ENCODE data around the gene KIR3DL3. TPM values are rescaled to one million over a fixed set of nuclear protein-coding genes. Genes with fewer than 3 reads are reported as not detected.
"Not testable (repeated sequence)": the region's sequence is repeated elsewhere in the genome, so short reads cannot be mapped to it uniquely, and the experiment has no call there.

Gene KIR3DL3
- not detected for total RNA-seq

DNA sequence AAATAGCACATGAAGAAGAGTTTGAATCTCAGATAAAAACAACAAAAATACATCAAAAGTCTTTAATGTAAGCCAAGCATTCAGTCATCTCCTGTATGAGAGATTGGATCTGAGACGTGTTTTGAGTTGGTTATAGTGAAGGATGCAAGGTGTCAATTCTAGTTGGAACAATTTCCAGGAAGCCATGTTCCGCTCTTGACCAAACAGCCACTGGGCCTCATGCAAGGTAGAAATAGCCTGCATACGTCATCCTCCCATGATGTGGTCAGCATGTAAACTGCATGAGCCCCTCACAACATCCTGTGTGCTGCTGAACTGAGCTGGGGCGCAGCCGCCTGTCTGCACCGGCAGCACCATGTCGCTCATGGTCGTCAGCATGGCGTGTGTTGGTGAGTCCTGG, at the start of gene KIR3DL3:
Gene KIR3DL3 (plus strand): TSS at position 301 of the 400 bp plus-strand sequence. CDS start 55 bp downstream, at position 356.
- Mint-ChIP-seq H3K27me3 (ENCODE audit: low read depth) (peaks cover 12% of the 10 kb centered on the region), H3K36me3 (ENCODE audit: insufficient read depth) (no peaks in the 10 kb centered on the region), H3K9me3 (peaks cover 22% of the 10 kb centered on the region), H3K4me1 (ENCODE audit: low read depth) (no peaks in the 10 kb centered on the region), H3K4me3 (no peak within 1 kb of the TSS)
- ATAC-seq (no peak), DNase-seq (no peak)

DNA sequence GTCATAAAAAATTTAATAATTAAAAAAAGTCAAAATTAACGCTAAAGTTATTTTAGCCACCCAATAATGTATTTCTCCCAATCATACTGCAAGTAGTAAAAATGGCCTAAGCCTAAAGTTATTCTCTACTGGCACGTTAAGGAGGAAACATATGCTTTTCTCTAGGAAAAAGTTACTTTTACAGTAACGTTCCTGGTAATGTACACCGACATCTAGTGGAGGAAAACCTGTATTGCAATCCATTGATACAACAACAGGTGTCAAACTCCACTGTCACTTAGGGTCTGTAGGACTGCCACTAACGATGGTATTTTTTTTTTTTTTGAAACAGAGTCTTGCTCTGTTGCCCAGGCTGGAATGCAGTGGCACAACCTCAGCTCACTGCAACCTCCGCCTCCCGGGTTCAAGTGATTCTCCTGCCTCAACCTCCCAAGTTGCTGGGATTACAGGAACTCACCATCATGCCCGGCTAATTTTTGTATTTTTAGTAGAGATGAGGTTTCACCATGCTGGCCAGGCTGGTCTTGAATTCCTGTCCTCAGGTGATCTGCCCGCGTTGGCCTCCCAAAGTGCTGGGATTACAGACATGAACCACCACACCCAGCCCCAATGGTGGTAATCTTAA, 47.9 kb upstream of the KIR3DL3 start:
- not testable (repeated sequence) for H3K36me3 Mint-ChIP-seq (ENCODE audit: insufficient read depth); DNase-seq; H3K4me3 Mint-ChIP-seq; ATAC-seq; H3K4me1 Mint-ChIP-seq (ENCODE audit: low read depth); H3K9me3 Mint-ChIP-seq
- H3K27me3 Mint-ChIP-seq (ENCODE audit: low read depth): peaks cover 14% of the 10 kb centered on the region

DNA sequence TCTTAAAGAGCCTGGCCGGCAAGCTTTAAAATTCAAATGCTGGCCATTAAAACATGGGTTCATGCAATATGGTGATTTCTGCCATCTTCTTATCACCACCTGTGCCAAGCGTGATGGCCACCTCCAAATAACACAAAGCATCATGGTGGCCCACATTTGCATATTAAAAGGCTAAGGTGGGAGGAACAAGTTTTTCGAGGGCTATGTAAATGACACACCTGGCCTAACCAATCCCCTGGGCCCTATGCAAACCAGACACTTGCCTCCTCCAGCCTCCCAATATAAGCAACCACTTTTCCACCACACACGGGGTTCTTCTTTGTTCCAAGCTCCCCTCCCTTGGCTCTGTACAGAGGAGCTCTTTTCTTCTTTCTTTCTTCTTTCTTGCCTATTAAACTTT, 47.0 kb upstream of the KIR3DL3 start:
- DNase-seq (no peak), ATAC-seq (no peak)
- Mint-ChIP-seq H3K36me3 (ENCODE audit: insufficient read depth) (no peaks in the 10 kb centered on the region), H3K9me3 (no peaks in the 10 kb centered on the region), H3K4me1 (ENCODE audit: low read depth) (no peaks in the 10 kb centered on the region), H3K27me3 (ENCODE audit: low read depth) (peaks cover 9% of the 10 kb centered on the region), H3K4me3 (no peak overlapping the region)

DNA sequence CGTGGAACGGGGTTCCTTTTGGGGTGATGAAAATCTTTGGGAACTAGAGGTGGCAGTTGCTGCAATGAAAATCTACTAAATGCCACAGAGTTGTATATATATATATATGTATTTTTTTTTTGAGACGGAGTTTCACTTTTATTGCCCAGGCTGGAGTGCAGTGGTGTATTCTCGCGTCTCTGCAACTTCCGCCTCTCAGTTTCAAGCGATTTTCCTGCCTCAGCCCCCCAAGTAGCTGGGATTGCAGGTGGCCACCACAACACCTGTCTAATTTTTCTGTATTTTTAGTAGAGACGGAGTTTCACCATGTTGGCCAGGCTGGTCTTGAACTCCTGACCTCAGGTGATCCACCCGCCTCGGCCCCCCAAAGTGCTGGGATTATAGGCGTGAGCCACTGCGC, 42.6 kb upstream of the KIR3DL3 start:
- not testable (repeated sequence) for DNase-seq; ATAC-seq; H3K36me3 Mint-ChIP-seq (ENCODE audit: insufficient read depth)

DNA sequence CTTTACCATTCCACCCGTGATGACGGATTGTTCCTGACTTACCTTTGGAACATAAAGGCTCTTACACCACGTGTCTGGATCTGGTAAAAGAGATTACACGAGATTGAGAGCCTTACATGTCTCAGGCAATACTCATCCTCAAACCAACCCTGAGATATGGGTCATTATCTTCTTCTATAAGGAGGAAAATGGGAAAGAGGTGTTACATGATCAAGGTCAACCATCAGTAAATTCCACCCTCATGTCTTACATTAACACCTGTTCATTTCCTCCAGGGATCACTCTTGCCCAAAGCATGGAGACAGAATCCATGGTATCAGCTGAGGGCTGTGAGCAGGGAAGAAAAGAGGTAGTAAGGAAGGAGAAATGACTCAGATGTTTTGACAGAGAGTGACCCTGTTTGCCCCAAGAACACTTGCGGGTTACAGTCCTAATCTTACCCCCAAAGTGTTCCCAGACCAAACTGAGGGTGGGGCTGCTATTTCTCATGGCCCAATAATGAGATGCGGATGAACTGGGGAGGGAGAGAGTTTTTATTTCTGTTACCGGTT, 41.9 kb upstream of the KIR3DL3 start:
- Mint-ChIP-seq H3K9me3 (no peaks in the 10 kb centered on the region), H3K36me3 (ENCODE audit: insufficient read depth) (no peaks in the 10 kb centered on the region), H3K27me3 (ENCODE audit: low read depth) (peaks cover 20% of the 10 kb centered on the region), H3K4me1 (ENCODE audit: low read depth) (no peaks in the 10 kb centered on the region), H3K4me3 (no peak overlapping the region)
- no peak for DNase-seq
- no peak for ATAC-seq

More for the DNA sequence above, 42.6 kb upstream of the KIR3DL3 start:
- not testable (repeated sequence) for H3K4me1 Mint-ChIP-seq (ENCODE audit: low read depth); H3K4me3 Mint-ChIP-seq; H3K9me3 Mint-ChIP-seq
- peaks cover 20% of the 10 kb centered on the region for H3K27me3 Mint-ChIP-seq (ENCODE audit: low read depth)

DNA sequence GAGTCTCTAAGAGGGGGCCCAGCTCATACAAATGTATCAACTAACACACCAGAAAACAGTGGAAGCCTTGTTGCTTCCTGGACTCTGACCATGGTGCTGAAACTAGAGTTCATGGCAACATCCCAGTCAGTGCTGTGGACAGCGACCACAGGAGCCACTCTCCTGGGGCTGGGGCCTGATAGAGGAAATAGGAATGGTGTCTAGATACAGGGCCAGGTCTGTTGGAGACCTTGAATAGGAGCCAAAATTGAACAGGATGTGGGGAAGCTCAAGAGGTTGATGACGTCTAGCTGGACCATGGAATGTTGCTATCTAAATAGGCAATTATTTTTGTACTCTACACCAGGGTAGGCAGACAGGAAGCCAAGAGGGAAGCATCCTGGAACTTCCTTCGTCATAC, 39.7 kb upstream of the KIR3DL3 start:
- Mint-ChIP-seq H3K4me3 (no peak overlapping the region), H3K27me3 (ENCODE audit: low read depth) (peaks cover 24% of the 10 kb centered on the region), H3K9me3 (no peaks in the 10 kb centered on the region), H3K4me1 (ENCODE audit: low read depth) (no peaks in the 10 kb centered on the region), H3K36me3 (ENCODE audit: insufficient read depth) (no peaks in the 10 kb centered on the region)
- ATAC-seq (no peak), DNase-seq (no peak)

DNA sequence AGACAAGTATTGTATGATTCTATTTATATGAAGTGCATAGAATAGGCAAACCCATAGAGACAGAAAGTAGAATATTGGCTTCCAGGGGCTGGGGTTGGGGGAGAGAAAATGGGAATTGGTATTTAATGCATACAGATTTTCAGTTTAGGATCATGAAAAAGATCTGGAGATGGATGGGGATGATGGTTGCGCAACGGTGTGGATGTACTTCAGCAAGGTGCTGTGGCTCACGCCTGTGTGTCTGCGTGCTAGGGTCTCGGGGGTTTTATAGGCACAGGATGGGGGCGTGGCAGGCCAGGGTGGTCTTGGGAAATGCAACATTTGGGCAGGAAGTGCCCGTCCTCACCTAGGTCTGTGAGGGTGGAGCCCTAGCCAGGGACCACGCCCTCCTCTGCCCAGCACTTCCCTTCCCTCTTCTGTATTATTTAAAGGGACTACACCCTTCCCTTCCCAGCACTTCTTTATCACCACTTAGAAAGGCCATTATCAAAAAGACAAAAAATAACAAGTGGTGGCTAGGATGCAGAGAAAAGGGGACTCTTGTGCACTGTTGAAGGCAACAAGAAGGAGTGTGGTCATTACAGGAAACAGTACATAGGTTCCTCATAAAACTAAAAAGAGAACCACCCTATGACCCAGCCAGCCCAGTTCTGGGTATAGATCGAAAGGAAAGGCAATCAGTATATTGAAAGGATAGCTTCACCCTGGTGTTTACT, 32.5 kb upstream of the KIR3DL3 start:
- Mint-ChIP-seq H3K9me3 (peaks cover 4% of the 10 kb centered on the region), H3K4me1 (ENCODE audit: low read depth) (no peaks in the 10 kb centered on the region), H3K4me3 (no peak overlapping the region), H3K36me3 (ENCODE audit: insufficient read depth) (no peaks in the 10 kb centered on the region), H3K27me3 (ENCODE audit: low read depth) (peaks cover 26% of the 10 kb centered on the region)
- DNase-seq (no peak), ATAC-seq (no peak)

DNA sequence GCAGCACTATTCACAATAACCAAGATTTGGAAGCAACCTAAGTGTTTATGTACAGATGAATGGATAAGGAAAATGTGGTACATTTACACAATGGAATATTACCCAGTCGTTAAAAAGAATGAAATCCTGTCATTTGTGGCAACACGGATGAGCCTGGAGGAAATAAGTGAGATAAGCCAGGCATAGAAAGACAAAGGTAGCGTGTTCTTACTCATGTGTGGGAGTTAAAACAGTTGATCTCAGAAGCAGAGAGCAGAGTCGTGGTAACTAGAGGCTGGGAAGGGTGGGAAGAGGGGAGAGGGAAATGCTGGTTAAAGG, 32.0 kb upstream of the KIR3DL3 start:
- Mint-ChIP-seq H3K27me3 (ENCODE audit: low read depth) (peaks cover 26% of the 10 kb centered on the region), H3K4me1 (ENCODE audit: low read depth) (no peaks in the 10 kb centered on the region), H3K36me3 (ENCODE audit: insufficient read depth) (no peaks in the 10 kb centered on the region), H3K9me3 (peaks cover 4% of the 10 kb centered on the region), H3K4me3 (no peak overlapping the region)
- DNase-seq (no peak), ATAC-seq (no peak)

DNA sequence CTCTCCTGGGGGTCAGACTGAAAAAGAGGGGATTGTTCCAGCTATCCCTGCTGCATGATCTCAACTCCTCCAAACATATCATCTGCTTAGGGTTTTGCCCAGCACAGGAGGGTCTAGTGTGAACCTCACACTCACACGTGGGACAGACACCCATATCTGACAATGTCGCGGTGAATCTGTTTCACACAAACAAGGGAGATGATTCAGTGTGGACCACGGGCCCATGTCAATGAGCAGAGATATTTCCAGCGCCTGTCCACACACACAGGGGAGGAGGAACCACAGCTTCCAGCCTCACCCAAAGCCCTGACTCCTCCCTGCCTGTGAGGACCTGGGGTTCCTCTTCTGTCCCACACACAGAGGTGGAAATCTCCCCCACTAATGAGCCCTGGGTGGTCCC, 29.6 kb upstream of the KIR3DL3 start:
- ATAC-seq (no peak), DNase-seq (no peak)
- Mint-ChIP-seq H3K4me3 (no peak overlapping the region), H3K36me3 (ENCODE audit: insufficient read depth) (no peaks in the 10 kb centered on the region), H3K9me3 (peaks cover 4% of the 10 kb centered on the region), H3K4me1 (ENCODE audit: low read depth) (no peaks in the 10 kb centered on the region), H3K27me3 (ENCODE audit: low read depth) (peaks cover 36% of the 10 kb centered on the region)

DNA sequence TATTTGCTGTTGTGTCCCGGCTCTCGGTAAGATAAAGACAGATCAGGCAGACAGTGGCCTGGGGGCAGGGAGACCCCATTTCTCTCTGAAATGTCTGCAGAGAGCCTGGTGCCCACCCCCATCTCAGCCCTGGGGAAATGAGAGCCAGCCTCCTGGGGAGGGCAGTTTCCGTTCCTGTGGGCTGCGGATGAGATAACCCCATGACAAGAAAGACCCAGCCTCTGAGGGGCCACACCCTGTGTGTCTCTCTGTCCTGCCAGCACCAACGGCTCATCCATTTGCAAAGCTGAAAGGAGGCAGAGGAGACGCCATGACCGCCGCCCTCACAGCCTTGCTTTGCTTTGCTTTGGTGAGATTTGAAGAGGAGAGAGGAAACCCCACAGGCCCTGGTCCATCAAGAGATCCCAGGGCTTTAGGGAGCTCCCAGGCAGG, 28.1 kb upstream of the KIR3DL3 start:
- Mint-ChIP-seq H3K4me1 (ENCODE audit: low read depth) (no peaks in the 10 kb centered on the region), H3K27me3 (ENCODE audit: low read depth) (peaks cover 41% of the 10 kb centered on the region), H3K4me3 (no peak overlapping the region), H3K36me3 (ENCODE audit: insufficient read depth) (no peaks in the 10 kb centered on the region), H3K9me3 (peaks cover 4% of the 10 kb centered on the region)
- no peak for DNase-seq
- no peak for ATAC-seq

DNA sequence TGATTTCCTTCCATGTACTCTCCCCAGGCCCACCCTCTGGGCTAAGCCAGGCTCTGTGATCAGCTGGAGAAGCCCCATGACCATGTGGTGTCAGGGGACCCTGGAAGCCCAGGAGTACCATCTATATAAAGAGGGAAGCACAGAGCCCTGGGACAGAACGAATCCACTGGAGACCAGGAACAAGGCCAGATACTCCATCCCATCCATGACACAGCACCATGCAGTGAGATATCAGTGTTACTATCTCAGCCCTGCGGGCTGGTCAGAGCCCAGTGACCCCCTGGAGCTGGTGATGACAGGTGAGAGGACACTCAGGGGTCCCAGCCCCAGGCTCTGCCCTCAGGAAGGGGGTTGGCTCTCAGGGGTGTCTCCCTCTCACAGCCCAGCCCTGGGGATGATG, 27.5 kb upstream of the KIR3DL3 start:
- ATAC-seq: no peak
- Mint-ChIP-seq H3K27me3 (ENCODE audit: low read depth) (peaks cover 35% of the 10 kb centered on the region), H3K4me3 (no peak overlapping the region), H3K4me1 (ENCODE audit: low read depth) (no peaks in the 10 kb centered on the region), H3K36me3 (ENCODE audit: insufficient read depth) (no peaks in the 10 kb centered on the region), H3K9me3 (peaks cover 4% of the 10 kb centered on the region)
- no peak for DNase-seq

DNA sequence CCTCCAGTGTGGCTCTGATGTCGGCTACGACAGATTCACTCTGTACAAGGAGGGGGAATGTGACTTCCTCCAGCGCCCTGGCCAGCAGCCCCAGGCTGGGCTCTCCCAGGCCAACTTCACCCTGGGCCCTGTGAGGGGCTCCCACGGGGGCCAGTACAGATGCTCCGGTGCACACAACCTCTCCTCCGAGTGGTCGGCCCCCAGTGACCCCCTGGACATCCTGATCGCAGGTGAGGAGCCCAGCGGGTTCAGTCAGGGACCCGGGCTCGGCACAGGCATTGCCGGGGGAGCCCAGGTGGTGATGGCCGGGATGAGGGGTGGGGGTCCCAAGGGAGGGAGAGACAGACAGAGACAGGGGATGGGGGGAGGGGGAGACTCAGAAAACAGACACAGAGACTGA, 26.5 kb upstream of the KIR3DL3 start:
- not testable (repeated sequence) for ATAC-seq

DNA sequence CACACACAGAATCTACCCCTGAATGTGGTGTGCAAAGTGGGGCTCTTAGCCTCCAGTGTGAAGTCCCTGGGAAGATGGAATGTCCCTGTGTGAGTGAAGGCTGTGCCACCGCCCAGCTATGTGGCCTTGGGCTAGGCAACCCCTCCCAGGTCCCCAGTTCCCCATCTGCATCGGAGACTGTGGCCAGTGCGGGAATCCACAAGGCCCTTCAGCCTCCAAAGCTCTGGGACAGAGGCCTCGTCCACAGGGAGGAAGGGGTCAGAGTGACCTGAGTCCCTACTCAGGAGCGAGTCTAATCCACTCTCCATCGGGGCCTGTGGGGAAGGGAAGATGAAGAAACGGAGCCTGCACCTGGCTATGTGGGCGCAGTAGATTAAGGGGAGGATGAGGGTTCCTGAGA, 19.3 kb upstream of the KIR3DL3 start:
- DNase-seq (no peak), ATAC-seq (no peak)
- Mint-ChIP-seq H3K9me3 (no peaks in the 10 kb centered on the region), H3K4me1 (ENCODE audit: low read depth) (peaks cover 7% of the 10 kb centered on the region), H3K4me3 (no peak overlapping the region), H3K36me3 (ENCODE audit: insufficient read depth) (no peaks in the 10 kb centered on the region), H3K27me3 (ENCODE audit: low read depth) (peaks cover 6% of the 10 kb centered on the region)

More for the DNA sequence above, 26.5 kb upstream of the KIR3DL3 start:
- H3K27me3 Mint-ChIP-seq (ENCODE audit: low read depth): peaks cover 28% of the 10 kb centered on the region
- not testable (repeated sequence) for H3K36me3 Mint-ChIP-seq (ENCODE audit: insufficient read depth); H3K4me3 Mint-ChIP-seq; DNase-seq; H3K4me1 Mint-ChIP-seq (ENCODE audit: low read depth); H3K9me3 Mint-ChIP-seq

DNA sequence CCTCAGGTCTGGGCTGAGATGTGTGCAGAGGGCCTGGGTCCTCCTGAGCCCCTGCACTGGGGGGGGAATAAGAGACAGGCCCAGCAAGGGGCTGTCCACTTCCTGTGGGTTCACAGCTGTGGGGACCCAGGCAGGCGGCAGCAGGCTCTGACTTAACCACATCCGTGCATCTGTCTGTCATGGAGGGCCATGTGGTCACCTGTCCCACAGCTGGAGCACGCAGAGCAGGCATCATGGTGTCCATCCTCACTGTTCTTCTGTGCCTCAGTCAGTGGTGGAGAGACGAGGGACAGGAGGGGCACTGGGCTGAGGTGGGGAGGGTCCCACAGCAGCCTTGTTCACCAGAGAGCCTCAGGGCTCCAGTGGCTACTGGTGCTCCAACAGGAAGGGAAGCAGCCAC, 16.3 kb upstream of the KIR3DL3 start:
- Mint-ChIP-seq H3K27me3 (ENCODE audit: low read depth) (peaks cover 3% of the 10 kb centered on the region), H3K36me3 (ENCODE audit: insufficient read depth) (no peaks in the 10 kb centered on the region), H3K9me3 (no peaks in the 10 kb centered on the region), H3K4me3 (no peak overlapping the region), H3K4me1 (ENCODE audit: low read depth) (peaks cover 10% of the 10 kb centered on the region)
- DNase-seq (no peak), ATAC-seq (no peak)

DNA sequence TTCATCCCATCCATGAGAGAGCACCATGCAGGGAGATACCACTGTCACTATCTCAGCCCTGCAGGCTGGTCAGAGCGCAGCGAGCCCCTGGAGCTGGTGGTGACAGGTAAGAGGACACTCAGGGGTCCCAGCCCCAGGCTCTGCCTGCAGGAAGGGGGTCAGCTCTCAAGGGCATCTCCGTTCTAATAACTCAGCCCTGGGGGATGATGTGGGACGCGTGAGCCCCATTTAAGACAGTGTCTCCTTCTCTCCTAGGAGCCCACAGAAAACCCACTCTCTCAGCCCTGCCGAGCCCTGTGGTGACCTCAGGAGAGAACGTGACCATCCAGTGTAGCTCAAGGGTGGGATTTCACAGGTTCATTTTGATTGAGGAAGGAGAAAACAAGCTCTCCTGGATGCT, 15.5 kb upstream of the KIR3DL3 start:
- DNase-seq (no peak), ATAC-seq (no peak)
- Mint-ChIP-seq H3K4me3 (no peak overlapping the region), H3K36me3 (ENCODE audit: insufficient read depth) (no peaks in the 10 kb centered on the region), H3K9me3 (no peaks in the 10 kb centered on the region), H3K27me3 (ENCODE audit: low read depth) (peaks cover 10% of the 10 kb centered on the region), H3K4me1 (ENCODE audit: low read depth) (peaks cover 10% of the 10 kb centered on the region)

Measured in activated T-cell treated with anti-CD3 and anti-CD28 coated beads, Interleukin-2, amount 50 U/mL, for 4 hours (primary cell).